HG02938 (cell line): ENCODE measurements around the gene NR1I2.

Experiments
- ATAC-seq: cut with Tn5 transposase; IDR thresholded peaks from one replicate; pipeline ENCODE4 v1.9.1; 2021; ENCODE audit warnings: mild to moderate bottlenecking, moderate library complexity; ENCODE audit not compliant: unreplicated experiment

The NR1I2 gene

DNA sequence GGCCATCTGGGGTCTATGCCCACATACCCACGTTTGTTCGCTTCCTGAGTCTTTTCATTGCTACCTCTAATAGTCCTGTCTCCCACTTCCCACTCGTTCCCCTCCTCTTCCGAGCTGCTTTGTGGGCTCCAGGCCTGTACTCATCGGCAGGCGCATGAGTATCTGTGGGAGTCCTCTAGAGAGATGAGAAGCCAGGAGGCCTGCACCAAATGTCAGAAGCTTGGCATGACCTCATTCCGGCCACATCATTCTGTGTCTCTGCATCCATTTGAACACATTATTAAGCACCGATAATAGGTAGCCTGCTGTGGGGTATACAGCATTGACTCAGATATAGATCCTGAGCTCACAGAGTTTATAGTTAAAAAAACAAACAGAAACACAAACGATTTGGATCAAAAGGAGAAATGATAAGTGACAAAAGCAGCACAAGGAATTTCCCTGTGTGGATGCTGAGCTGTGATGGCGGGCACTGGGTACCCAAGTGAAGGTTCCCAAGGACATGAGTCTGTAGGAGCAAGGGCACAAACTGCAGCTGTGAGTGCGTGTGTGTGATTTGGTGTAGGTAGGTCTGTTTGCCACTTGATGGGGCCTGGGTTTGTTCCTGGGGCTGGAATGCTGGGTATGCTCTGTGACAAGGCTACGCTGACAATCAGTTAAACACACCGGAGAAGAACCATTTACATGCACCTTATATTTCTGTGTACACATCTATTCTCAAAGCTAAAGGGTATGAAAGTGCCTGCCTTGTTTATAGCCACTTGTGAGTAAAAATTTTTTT, 35.9 kb downstream of the NR1I2 start:
- no peak for ATAC-seq

GRCh38 chr3:119818937-119819336, 37.0 kb downstream of the NR1I2 start:
- ATAC-seq, result no peak

DNA sequence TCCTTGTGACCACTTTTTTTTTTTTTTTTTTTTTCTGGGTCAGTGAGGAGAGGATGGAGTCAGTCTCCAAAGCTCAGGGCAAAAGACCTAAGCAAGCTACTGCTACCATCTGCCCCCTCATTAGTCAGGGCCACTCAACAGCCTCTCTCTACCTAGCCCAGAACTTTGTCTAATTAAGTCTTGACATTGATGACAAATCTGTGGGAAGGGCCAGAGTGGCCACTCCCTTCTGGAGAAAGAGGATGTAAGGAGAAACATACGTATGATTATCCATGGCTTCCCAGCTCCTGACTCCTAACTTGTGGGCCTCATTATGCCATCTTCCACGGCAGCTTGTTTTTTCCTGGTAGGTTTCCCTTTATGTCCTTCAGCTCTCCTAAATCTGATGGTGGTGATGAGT, 37.9 kb downstream of the NR1I2 start:
- no peak for ATAC-seq

DNA sequence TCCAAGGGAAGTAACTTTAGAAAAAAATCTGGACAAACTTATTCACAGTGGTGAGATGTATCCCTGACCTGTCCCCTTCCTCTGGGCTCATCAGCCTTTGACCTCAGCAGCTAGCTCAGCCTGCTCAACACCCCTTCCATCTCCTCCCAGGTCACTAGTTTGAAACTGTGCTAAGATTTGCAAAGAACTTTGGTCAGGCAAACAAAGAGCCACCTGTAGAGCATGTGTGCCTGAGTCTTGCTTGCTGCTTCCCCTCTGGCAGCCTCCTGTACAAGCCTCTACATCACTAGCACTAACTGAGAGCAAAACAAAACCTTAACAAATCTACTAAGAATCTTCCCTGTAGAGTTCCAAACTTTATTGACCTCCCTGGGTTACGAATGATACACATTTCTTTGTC, 43.9 kb downstream of the NR1I2 start:
- no peak for ATAC-seq

DNA sequence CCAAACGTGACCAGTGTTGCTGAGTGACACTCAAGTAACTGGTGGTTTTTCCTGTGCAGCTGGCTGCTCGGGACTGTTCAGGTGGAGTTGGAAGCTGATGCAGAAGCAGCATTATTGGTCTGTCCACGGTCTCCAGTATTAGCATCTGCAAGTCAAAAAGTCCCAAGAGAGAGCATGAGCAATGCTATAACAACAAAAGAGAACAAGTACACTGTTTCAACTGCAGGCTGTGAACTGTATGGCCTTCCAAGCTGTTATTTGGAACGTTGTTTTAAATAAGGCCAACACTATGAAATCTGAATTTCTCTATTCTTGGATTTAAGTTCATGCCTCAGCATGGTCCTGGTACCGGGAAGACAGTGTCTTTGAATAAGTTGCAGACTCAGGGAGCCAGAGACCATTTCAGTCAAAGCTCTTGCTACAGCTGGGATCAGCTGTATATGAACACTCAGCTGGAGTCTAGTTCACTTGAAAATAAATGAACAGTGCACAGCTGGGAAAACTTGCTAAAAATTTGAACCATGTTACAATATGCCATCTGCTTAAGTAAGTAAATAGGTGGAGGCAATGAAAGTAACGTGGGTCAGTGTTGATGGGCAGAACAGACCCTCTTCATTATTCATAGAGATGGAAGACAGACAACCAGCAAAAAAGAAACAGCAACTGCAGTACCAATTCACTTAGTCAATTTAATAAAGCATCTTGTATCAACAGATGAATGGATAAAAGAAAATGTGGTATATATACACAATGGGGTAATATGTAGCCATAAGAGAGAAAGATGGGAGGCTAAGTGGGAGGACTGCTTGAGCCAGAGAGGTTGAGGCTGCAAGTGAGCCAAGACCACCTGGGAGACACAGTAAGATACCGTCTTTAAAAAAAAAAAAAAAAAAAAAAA, 45.1 kb downstream of the NR1I2 start:
- ATAC-seq, result no peak

DNA sequence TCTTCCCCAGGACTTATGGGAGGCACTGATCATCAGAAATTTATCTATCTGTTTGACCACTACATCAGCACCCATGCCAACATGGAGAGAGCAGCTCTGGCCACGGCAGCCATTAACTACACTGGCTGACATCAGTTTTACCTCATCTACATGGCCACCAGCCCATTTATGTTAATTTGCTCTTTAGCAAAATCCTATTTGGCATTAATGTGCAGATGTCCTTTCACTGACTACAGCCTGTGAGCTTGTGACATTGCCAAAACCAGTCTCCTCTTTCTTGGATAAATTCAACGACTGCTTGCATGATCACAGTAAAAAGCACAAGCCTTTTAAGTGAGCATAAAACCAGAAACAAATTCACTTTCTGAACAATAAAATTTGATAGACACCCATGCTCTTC, 47.5 kb downstream of the NR1I2 start:
- no peak for ATAC-seq

- no peak for ATAC-seq
Measured at GRCh38 chr3:119831022-119831421, 49.1 kb downstream of the NR1I2 start.

DNA sequence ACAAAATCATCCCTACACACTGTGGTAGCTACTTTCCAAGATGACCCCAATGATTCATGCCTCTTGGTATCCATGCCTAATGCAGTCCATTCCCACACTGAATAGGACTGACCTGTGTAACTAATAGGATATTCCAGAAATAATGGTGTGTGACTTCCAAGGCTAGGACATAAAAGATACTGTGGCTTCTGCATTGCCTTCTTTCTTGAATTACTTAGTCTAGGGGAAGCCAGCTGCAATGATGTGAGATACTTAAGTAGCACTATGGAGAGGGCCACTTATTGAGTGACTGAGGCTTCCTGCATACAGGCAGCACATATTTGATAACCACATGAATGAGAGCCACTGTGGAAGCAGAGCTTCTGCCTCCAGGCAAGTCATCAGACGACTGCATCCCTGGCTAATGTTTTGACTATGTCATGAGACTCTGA, 50.1 kb downstream of the NR1I2 start:
- no peak for ATAC-seq

GRCh38 chr3:119834754-119835370, 53.0 kb downstream of the NR1I2 start:
- ATAC-seq, result peak; percentile 55

GRCh38 chr3:119835556-119835955, 53.7 kb downstream of the NR1I2 start:
- ATAC-seq, result no peak

DNA sequence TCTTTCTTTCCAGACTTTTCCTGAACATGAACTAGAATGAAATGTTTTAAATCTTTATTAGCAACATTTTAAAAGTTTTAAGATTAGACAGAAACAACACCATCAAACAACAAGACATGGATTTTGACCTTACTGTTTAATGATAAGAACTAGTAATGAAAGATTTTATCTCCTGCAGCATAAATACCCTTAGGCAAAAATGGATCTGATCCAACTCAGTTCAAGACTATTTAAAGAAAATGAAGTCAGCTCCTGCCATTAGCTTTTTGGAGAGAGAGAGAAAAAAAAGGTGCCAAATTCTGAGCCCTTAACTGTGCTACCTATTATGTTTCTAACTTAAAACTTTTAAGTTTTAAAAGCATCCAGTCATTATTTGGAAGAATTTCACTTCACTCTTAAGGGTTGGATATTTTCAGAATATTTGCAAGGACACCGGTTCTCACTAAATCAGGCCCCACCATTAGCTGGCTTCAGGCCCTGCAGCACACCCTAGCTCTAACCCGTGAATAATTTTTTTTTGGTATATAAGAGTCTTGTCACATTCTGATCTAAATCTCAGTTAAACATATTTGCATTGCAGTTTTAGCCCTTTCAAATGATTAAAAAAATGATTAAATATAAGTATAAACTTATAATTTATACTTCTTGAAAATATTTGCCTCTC, 60.0 kb downstream of the NR1I2 start:
- ATAC-seq, result no peak

DNA sequence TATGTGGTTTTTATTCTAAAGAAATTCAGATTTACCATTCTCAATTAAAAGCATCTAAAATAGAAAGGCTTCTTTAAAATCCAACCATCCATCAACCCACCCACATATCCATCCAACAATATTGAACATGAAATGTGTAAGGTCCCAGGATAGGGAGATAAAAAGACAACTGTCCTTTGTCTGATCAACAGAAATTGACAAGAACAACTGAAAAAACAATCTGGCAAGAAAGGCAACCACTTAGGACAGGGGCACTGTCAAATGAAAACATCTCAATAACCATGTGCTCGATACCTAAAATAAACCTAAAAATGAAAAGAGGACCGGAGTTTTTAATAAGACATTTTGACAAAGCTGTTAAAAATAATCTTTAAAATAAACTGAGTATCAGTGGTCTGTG, 67.2 kb downstream of the NR1I2 start:
- no peak for ATAC-seq

DNA sequence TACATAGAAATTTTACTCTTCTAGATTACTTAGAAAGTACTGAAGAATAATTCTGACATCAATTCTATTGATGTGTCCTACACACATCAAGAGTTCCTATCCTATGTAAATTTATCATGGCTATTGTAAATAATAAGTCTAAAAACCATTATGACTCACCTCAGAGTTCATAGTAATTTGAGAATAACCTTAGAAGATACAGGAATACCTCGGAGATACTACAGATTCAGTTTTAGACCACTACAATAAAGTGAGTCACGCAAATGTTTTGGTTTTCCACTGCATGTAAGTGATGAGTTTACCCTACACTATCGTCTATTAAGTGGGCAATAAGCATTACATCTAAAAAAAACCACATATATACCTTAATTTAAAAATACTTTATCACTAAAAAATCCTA, 74.8 kb downstream of the NR1I2 start:
- no peak for ATAC-seq

- ATAC-seq, result no peak
Measured at GRCh38 chr3:119858957-119859356, 77.1 kb downstream of the NR1I2 start.

GRCh38 chr3:119859728-119860127, 77.8 kb downstream of the NR1I2 start:
- no peak for ATAC-seq

DNA sequence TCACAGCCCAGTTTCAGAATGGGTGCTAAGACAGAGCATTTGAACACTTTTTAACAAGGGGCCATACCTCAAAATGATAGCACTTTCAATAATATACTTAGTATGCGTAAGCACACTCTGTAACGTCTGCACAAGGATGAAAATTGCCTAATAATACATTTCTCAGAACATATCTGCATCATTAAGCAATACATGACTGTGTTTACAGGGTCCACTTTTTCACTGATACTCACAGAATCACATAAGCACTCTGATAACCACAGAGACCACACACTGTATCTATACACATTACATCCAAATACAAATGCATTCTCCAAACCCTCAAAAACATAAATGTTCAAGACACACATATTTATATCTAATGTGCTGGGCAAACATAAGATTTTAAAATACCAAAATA, 79.8 kb downstream of the NR1I2 start:
- ATAC-seq, result no peak

DNA sequence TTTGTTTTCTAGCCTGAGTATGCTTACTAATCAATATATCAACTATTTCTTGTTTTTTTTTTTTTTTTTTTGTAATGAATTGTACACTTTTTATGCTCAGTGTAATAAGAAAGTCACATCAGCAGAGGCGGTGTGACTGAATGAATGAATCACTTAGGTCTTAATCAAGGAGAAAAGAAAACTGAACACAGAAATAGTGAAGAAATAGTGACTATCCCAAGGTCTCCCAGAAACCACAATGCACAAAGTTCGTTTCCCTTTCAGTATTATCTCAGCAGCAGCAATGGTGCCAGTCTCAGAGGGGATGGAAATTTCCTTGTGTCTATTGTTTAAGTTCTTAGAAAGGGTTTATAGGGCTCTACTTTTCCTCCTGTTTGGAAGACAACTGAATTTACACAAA, 80.7 kb downstream of the NR1I2 start:
- no peak for ATAC-seq

DNA sequence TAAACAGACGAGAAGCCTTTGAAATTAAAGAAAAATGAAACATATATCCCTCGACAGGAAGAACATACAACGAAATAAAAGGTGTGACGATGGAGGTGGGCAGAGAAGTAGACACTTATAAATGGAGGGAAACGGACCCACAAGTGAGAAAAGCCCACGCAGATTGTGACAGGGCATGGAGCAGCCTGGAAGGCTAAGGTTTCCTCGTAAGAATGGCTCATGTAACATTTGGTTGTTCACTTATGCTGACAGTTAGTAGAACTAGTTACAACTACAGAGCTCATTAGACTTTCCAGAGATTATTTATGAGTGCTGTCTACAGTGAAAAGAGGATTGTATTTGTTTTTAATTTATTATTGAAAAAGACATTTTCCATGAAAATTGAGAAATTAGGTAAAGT, 82.6 kb downstream of the NR1I2 start:
- no peak for ATAC-seq
